HG03064 (cell line): Measurements from ENCODE around the gene ZNF776.
"Not testable (repeated sequence)": the region's sequence is repeated elsewhere in the genome, so short reads cannot be mapped to it uniquely, and the experiment has no call there.

Source experiments
- ATAC-seq: cut with Tn5 transposase; IDR thresholded peaks from one replicate; pipeline ENCODE4 v1.9.1; 2021; ENCODE audit warnings: low read depth; ENCODE audit not compliant: unreplicated experiment

Gene ZNF776

GRCh38 chr19:57746580-57747471 lies at the start of gene ZNF776:
ZNF776 (plus strand) TSS chr19:57746815; CDS start chr19:57747059, 244 bp downstream.
- peak; percentile 93 for ATAC-seq

- ATAC-seq: no peak
Observed at GRCh38 chr19:57701625-57702024, 45.0 kb upstream of the ZNF776 start.

- ATAC-seq: no peak
Observed at GRCh38 chr19:57706346-57706745, 40.3 kb upstream of the ZNF776 start.

- ATAC-seq: no peak
Observed at GRCh38 chr19:57708641-57709361, 37.8 kb upstream of the ZNF776 start, which contains the start of gene ZNF154. ZNF154 (minus strand) TSS chr19:57709204; CDS start chr19:57708971, 233 bp downstream.

GRCh38 chr19:57709616-57710015 lies 37.0 kb upstream of the ZNF776 start:
- ATAC-seq: no peak

- no peak for ATAC-seq
Observed at GRCh38 chr19:57712222-57712621, 34.4 kb upstream of the ZNF776 start.

- ATAC-seq: no peak
Observed at GRCh38 chr19:57719424-57719823, 27.2 kb upstream of the ZNF776 start.

- ATAC-seq: no peak
Observed at GRCh38 chr19:57719901-57720519, 26.6 kb upstream of the ZNF776 start.

GRCh38 chr19:57720878-57721277 lies 25.7 kb upstream of the ZNF776 start:
- no peak for ATAC-seq

- not testable (repeated sequence) for ATAC-seq
Observed at GRCh38 chr19:57738320-57738719, 8.3 kb upstream of the ZNF776 start.

- not testable (repeated sequence) for ATAC-seq
Observed at GRCh38 chr19:57738770-57739169, 7.8 kb upstream of the ZNF776 start.

GRCh38 chr19:57747472-57747807 lies 825 bp downstream of the ZNF776 start:
- no peak for ATAC-seq

- ATAC-seq: no peak
Observed at GRCh38 chr19:57748029-57748428, 1.4 kb downstream of the ZNF776 start.

- ATAC-seq: no peak
Observed at GRCh38 chr19:57754091-57754673, 7.6 kb downstream of the ZNF776 start.

GRCh38 chr19:57755031-57755430 lies 8.4 kb downstream of the ZNF776 start:
- no peak for ATAC-seq

- ATAC-seq: no peak
Observed at GRCh38 chr19:57757941-57758340, 11.3 kb downstream of the ZNF776 start.

GRCh38 chr19:57759096-57759495 lies 12.5 kb downstream of the ZNF776 start:
- no peak for ATAC-seq

- ATAC-seq: peak; percentile 92
Observed at GRCh38 chr19:57769345-57770131, 22.9 kb downstream of the ZNF776 start, which contains the start of gene ZNF586. ZNF586 (plus strand) TSS chr19:57769676; CDS start chr19:57769843, 167 bp downstream.

- ATAC-seq: no peak
Observed at GRCh38 chr19:57771417-57771816, 24.8 kb downstream of the ZNF776 start.

- ATAC-seq: no peak
Observed at GRCh38 chr19:57773488-57773887, 26.9 kb downstream of the ZNF776 start.
